Stomach (tissue), 19 donors: ENCODE results near the gene CFAP44. TPM values are rescaled to one million over a fixed set of nuclear protein-coding genes. Genes with fewer than 3 reads are reported as not detected.
"Not testable (repeated sequence)": the region's sequence is repeated elsewhere in the genome, so short reads cannot be mapped to it uniquely, and the experiment has no call there.

Experiments
- DNase-seq, 2 donors: peaks; one replicate each; pipeline versions ENCODE4 v3.0.0 to v3.0.0-alpha.2; 2013 to 2019
- H3K27ac ChIP-seq, 5 donors: fragments of 200-600 bp in 4 of 5; sonication (generic) in 4 of 5; one replicate each; pipeline ENCODE4 v1.5.1; 2013 to 2019; ENCODE audit warnings: mild to moderate bottlenecking in 1 of 5, moderate library complexity in 1 of 5
- H3K27me3 ChIP-seq, 3 donors: fragments of 200-600 bp; sonication (generic); one replicate each; pipeline ENCODE4 v1.5.1; 2017 to 2019; ENCODE audit warnings: mixed run types in 1 of 3
- H3K36me3 ChIP-seq, 4 donors: fragments of 200-600 bp; sonication (generic); 1 replicate in 3 of 4; 2 replicates in 1 of 4; pipeline ENCODE4 v1.5.1; 2016 to 2019
- H3K4me1 ChIP-seq, 4 donors: fragments of 200-600 bp; sonication (generic); one replicate each; pipeline ENCODE4 v1.5.1; 2016 to 2019
- H3K4me3 ChIP-seq, 4 donors: fragments of 200-600 bp; sonication (generic) in 3 of 4; one replicate each; pipeline ENCODE4 v1.5.1; 2016 to 2019; ENCODE audit warnings: mild to moderate bottlenecking in 1 of 4
- H3K9me3 ChIP-seq, 4 donors: fragments of 200-600 bp; sonication (generic); one replicate each; pipeline ENCODE4 v1.5.1; 2016 to 2019
- CTCF ChIP-seq, 7 experiments: fragments of 450-650 bp in 4 of 7; fragments of 200-600 bp in 3 of 7; sonication (generic) in 3 of 7; IDR thresholded peaks; one replicate each; pipeline ENCODE4 v1.5.1; 2016 to 2019; ENCODE audit warnings: antibody characterized with exemption in 7 of 7, control low read depth in 2 of 7, mild to moderate bottlenecking in 1 of 7
- EP300 ChIP-seq: sonication (generic); formaldehyde crosslinking; IDR thresholded peaks from one replicate; pipeline ENCODE4 v1.6.1; 2017; ENCODE audit warnings: antibody characterized with exemption
- POLR2A ChIP-seq, 4 donors: fragments of 450-650 bp; IDR thresholded peaks; one replicate each; pipeline ENCODE4 v1.6.1; 2016; ENCODE audit warnings: antibody characterized with exemption in 4 of 4, control low read depth in 2 of 4, mild to moderate bottlenecking in 1 of 4, moderate library complexity in 1 of 4
- POLR2AphosphoS5 ChIP-seq, 3 donors: sonication (generic); formaldehyde crosslinking; IDR thresholded peaks; one replicate each; pipeline ENCODE4 v1.6.1; 2016; ENCODE audit warnings: antibody characterized with exemption in 3 of 3
- WGBS, 5 donors: extraction: QIAGEN DNeasy Blood & Tissue Kit in 3 of 5; methylation state at CpG; one replicate each; pipeline versions ENCODE4 v1.1.5 to v1.1.7; 2013 to 2018; 5-methylcytosine and 5-hydroxymethylcytosine counted together
- intact Hi-C: fragments of 100-400 bp; cut with DNase I; formaldehyde crosslinking; loops from one replicate; pipeline ENCODE4 v1.15.1; 2023; ENCODE audit warnings: low total_unique reads
- long read RNA-seq, 10 donors: transcript quantifications; one replicate each; lab custom pipeline, GENCODE V29; 2026
- polyA plus RNA-seq, 3 donors: library from polyadenylated mRNA; stranded (reverse); fragments of 200-250 nt; gene quantifications; one replicate each; pipeline ENCODE4 v1.2.3, GENCODE V29; 2013
- total RNA-seq, 5 donors: library from RNA; depleted of rRNA; stranded (reverse); fragments of >200 nt; gene quantifications; one replicate each; pipeline versions ENCODE4 v1.1.0 to v1.2.3, GENCODE V29; 2014 to 2016
- donor health status: healthy with polysubstance abuse.
- donor health status: Bipolar disorder and iron deficiency.
- donor health status: healthy.

Gene CFAP44
- total RNA-seq = 10 to 100 TPM in 4 of 5 donors, 1 to 10 TPM in 1; 6.2 to 33.6 (median 21.7) TPM
- 1 to 10 TPM; 1.4 to 8.4 (median 1.5) TPM for polyA plus RNA-seq
- long read RNA-seq, donor 1 = 0 reads
- long read RNA-seq, donor 2 = 0 reads
- long read RNA-seq, donor 3 = 0 reads
- long read RNA-seq, donor 4 = 0 reads
- long read RNA-seq, donor 5 = 0 reads
- long read RNA-seq, donor 6 = 0 reads
- long read RNA-seq, donor 7 = 0 reads
- long read RNA-seq, donor 8 = 0 reads
- long read RNA-seq, donor 9 = 0 reads
- long read RNA-seq, donor 10 = 0 reads

GRCh38 chr3:113441051-113441770 is at the start of gene CFAP44:
Gene CFAP44, minus strand, starts transcription at chr3:113441493. Its CDS starts 7,829 bp downstream, at chr3:113433664.
- WGBS, 5 donors = 36 to 53% (median 46%) methylated on average over 40 to 44 of the region's 44 CpGs
- intact Hi-C loops = no loop called here
- Histone ChIP-seq H3K27ac (peak within 1 kb of the TSS in 1 of 5 donors; percentile 29), H3K27me3 (no peaks in the 10 kb centered on the region), H3K36me3 (peaks cover 0 to 44% (median 7%) of the 10 kb centered on the region in 4 donors), H3K4me1 (peaks cover 0 to 6% (median 2%) of the 10 kb centered on the region in 4 donors), H3K9me3 (no peaks in the 10 kb centered on the region), H3K4me3 (peak within 1 kb of the TSS; percentile 32 to 40 (median 35))
- TF ChIP-seq POLR2A (IDR thresholded peaks at IDR 0.05) (no peak), EP300 (no peak), CTCF (IDR thresholded peaks at IDR 0.05) (no peak), POLR2AphosphoS5 (IDR thresholded peaks at IDR 0.05) (peak in 1 of 3 donors; percentile 12)
- peak; percentile 46 to 95 for DNase-seq

GRCh38 chr3:113485161-113485609 is 43.9 kb upstream of the CFAP44 start:
- peak in 1 of 3 donors; percentile 19 for TF ChIP-seq POLR2AphosphoS5 (IDR thresholded peaks at IDR 0.05)
- no peak for TF ChIP-seq CTCF (IDR thresholded peaks at IDR 0.05)
- no peak for TF ChIP-seq POLR2A (IDR thresholded peaks at IDR 0.05)
- H3K27me3 ChIP-seq = no peaks in the 10 kb centered on the region
- intact Hi-C loops = no loop called here
- WGBS, 5 donors = 77 to 85% (median 82%) methylated on average over 8 of the region's 8 CpGs
- H3K4me3 ChIP-seq = no peak overlapping the region
- no peak overlapping the region for H3K27ac ChIP-seq
- peak; percentile 32 to 55 for DNase-seq
- H3K4me1 ChIP-seq = no peaks in the 10 kb centered on the region
- peaks cover 0 to 37% (median 36%) of the 10 kb centered on the region in 4 donors for H3K36me3 ChIP-seq
- H3K9me3 ChIP-seq = peaks cover 0 to 4% (median 0%) of the 10 kb centered on the region in 4 donors

- Histone ChIP-seq H3K9me3 (no peaks in the 10 kb centered on the region), H3K4me3 (no peak overlapping the region), H3K4me1 (no peaks in the 10 kb centered on the region), H3K27ac (no peak overlapping the region), H3K27me3 (no peaks in the 10 kb centered on the region), H3K36me3 (peaks cover 6 to 63% (median 59%) of the 10 kb centered on the region in 4 donors)
- 69 to 86% (median 75%) methylated on average over 2 of the region's 2 CpGs for WGBS, 5 donors
- DNase-seq = no peak
- intact Hi-C loops = no loop called here
- TF ChIP-seq CTCF (IDR thresholded peaks at IDR 0.05) = no peak
- TF ChIP-seq POLR2A (IDR thresholded peaks at IDR 0.05) = no peak
- TF ChIP-seq EP300 = no peak
- no peak for TF ChIP-seq POLR2AphosphoS5 (IDR thresholded peaks at IDR 0.05)
Observed at GRCh38 chr3:113468539-113468938, 27.2 kb upstream of the CFAP44 start.

GRCh38 chr3:113461488-113461887 is 20.2 kb upstream of the CFAP44 start:
- Histone ChIP-seq H3K4me1 (no peaks in the 10 kb centered on the region), H3K27me3 (no peaks in the 10 kb centered on the region), H3K4me3 (no peak overlapping the region), H3K36me3 (peaks cover 3 to 87% (median 80%) of the 10 kb centered on the region in 4 donors), H3K27ac (no peak overlapping the region), H3K9me3 (no peaks in the 10 kb centered on the region)
- no peak for DNase-seq
- intact Hi-C loops = no loop called here
- TF ChIP-seq POLR2A (IDR thresholded peaks at IDR 0.05) (no peak), POLR2AphosphoS5 (IDR thresholded peaks at IDR 0.05) (no peak), CTCF (IDR thresholded peaks at IDR 0.05) (no peak), EP300 (no peak)

- H3K9me3 ChIP-seq, H3K27me3 ChIP-seq, H3K4me3 ChIP-seq, DNase-seq, intact Hi-C loops, H3K4me1 ChIP-seq, H3K27ac ChIP-seq: not testable (repeated sequence)
- H3K36me3 ChIP-seq = peaks cover 3 to 84% (median 71%) of the 10 kb centered on the region in 4 donors
- WGBS, 5 donors = 91 to 99% (median 98%) methylated on average over 7 to 23 of the region's 27 CpGs
Observed at GRCh38 chr3:113458554-113458953, 17.3 kb upstream of the CFAP44 start.
